Mesendoderm (in vitro differentiated cells): ENCODE results near the gene LITAF.
"Not testable (repeated sequence)": the region's sequence is repeated elsewhere in the genome, so short reads cannot be mapped to it uniquely, and the experiment has no call there.

ENCODE experiments used
- DNase-seq: peaks from one replicate; pipeline ENCODE4 v3.0.0; 2013
- H2AK5ac ChIP-seq: 2 replicates; pipeline ENCODE4 v1.6.1; 2013; ENCODE audit warnings: low read length, inconsistent platforms
- H2BK120ac ChIP-seq: 2 replicates; pipeline ENCODE4 v1.6.1; 2013; ENCODE audit warnings: low read depth, mild to moderate bottlenecking, low read length, moderate library complexity, mixed read lengths
- H2BK15ac ChIP-seq: replicated peaks from 2 replicates; pipeline ENCODE4 v1.6.1; 2013; ENCODE audit warnings: low read depth, mild to moderate bottlenecking, moderate library complexity
- H2BK5ac ChIP-seq: 2 replicates; pipeline ENCODE4 v1.6.1; 2013; ENCODE audit warnings: low read length, inconsistent platforms
- H3K18ac ChIP-seq: 2 replicates; pipeline ENCODE4 v1.6.1; 2013; ENCODE audit warnings: mild to moderate bottlenecking, low read length, mixed read lengths
- H3K23ac ChIP-seq: one replicate; pipeline ENCODE4 v1.6.1; 2013; ENCODE audit warnings: low read length
- H3K27ac ChIP-seq: 2 replicates; pipeline ENCODE4 v1.5.1; 2013; ENCODE audit warnings: low read depth, mild to moderate bottlenecking, inconsistent platforms, low read length, moderate library complexity
- H3K27me3 ChIP-seq: 2 replicates; pipeline ENCODE4 v1.6.1; 2013; ENCODE audit warnings: low read length, control low read depth, mild to moderate bottlenecking, inconsistent platforms; ENCODE audit not compliant: insufficient read depth, poor library complexity
- H3K36me3 ChIP-seq: 2 replicates; pipeline ENCODE4 v1.6.1; 2013; ENCODE audit warnings: low read length, inconsistent platforms; ENCODE audit not compliant: control insufficient read depth, insufficient read depth
- H3K4ac ChIP-seq: one replicate; pipeline ENCODE4 v1.6.1; 2013; ENCODE audit warnings: low read depth, mild to moderate bottlenecking, low read length, moderate library complexity
- H3K4me1 ChIP-seq: 2 replicates; pipeline ENCODE4 v1.6.1; 2013; ENCODE audit warnings: low read depth, low read length, inconsistent platforms; ENCODE audit not compliant: control insufficient read depth
- H3K4me2 ChIP-seq: 2 replicates; pipeline ENCODE4 v1.6.1; 2013; ENCODE audit warnings: low read length
- H3K4me3 ChIP-seq: 2 replicates; pipeline ENCODE4 v1.5.1; 2013; ENCODE audit warnings: mild to moderate bottlenecking, low read length
- H3K56ac ChIP-seq: one replicate; pipeline ENCODE4 v1.6.1; 2013; ENCODE audit warnings: low read length
- H3K79me1 ChIP-seq: 2 replicates; pipeline ENCODE4 v1.6.1; 2013; ENCODE audit warnings: low read length, inconsistent platforms
- H3K79me2 ChIP-seq: 2 replicates; pipeline ENCODE4 v1.6.1; 2013; ENCODE audit warnings: mild to moderate bottlenecking, low read length; ENCODE audit not compliant: control insufficient read depth, insufficient read depth
- H3K9ac ChIP-seq: 2 replicates; pipeline ENCODE4 v1.6.1; 2013; ENCODE audit warnings: low read length, inconsistent platforms
- H4K5ac ChIP-seq: one replicate; pipeline ENCODE4 v1.6.1; 2013; ENCODE audit warnings: low read length
- H4K8ac ChIP-seq: one replicate; pipeline ENCODE4 v1.6.1; 2013; ENCODE audit warnings: low read depth, mild to moderate bottlenecking, control low read depth, low read length, moderate library complexity
- WGBS: extraction: QIAGEN DNeasy Blood & Tissue Kit; methylation state at CpG from one replicate; pipeline ENCODE4 v1.1.7; 2013; ENCODE audit warnings: low lambda C conversion rate, missing lambda C conversion rate; ENCODE audit not compliant: insufficient coverage; ENCODE audit errors: extremely low coverage; 5-methylcytosine and 5-hydroxymethylcytosine counted together

The LITAF gene

DNA sequence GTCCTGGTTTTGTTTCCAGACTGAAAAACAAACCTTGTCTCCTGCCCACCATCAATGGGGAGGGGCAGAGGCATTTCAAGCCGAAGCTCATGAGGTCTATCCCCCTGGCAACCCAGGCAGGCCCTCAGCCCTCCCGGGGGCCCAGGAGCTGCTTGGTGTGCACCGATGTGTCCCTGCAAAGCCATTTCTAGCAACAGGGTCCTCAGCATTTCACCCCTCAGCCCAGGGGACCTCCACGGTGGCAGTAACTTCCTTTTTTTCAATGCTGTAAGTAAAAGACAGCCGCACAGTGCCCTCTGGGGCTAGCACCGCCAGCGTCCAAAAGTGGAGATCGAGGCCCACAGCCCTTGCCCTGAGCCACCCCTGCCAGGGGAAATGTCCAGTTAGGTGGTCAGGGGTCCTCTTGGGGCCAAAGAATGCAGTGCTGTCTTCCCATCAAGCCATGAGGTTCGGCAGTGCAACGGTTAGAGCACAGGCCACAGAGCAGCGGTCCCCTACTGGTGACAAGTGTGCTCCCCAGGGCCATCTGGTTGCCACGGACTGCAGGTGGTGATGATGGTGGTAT, 79.9 kb downstream of the LITAF start:
- Histone ChIP-seq H2BK120ac (no peak overlapping the region), H4K5ac (no peak overlapping the region), H3K79me2 (no peaks in the 10 kb centered on the region), H3K4me3 (no peak overlapping the region), H3K4me2 (no peak overlapping the region), H3K9ac (no peak overlapping the region), H3K18ac (no peak overlapping the region), H3K27me3 (no peaks in the 10 kb centered on the region), H3K4ac (no peak overlapping the region), H4K8ac (no peak overlapping the region), H3K23ac (no peak overlapping the region), H2BK15ac (no peak overlapping the region), H3K56ac (no peak overlapping the region), H3K4me1 (no peaks in the 10 kb centered on the region), H3K27ac (no peak overlapping the region), H2BK5ac (no peak overlapping the region), H3K36me3 (no peaks in the 10 kb centered on the region), H3K79me1 (no peaks in the 10 kb centered on the region), H2AK5ac (no peak overlapping the region)
- WGBS: no CpG with 5 or more reads among the region's 12 CpGs
- DNase-seq: no peak

DNA sequence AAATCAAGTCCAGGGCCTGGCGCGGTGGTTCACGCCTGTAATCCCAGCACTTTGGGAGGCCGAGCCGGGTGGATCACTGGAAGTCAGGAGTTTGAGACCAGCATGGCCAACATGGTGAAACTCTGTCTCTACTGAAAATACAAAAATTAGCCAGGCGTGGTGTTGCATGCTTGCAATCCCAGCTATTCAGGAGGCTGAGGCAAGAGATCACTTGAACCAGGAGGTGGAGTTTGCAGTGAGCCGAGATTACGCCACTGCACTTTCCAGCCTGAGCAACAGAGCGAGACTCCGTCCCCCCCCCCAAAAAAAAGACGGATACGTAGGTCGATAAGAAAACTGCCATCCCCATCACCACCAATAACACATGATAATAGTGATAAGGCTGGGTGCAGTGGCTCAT, 82.5 kb downstream of the LITAF start:
- not testable (repeated sequence) for H3K79me1 ChIP-seq, H3K4me2 ChIP-seq, H2BK15ac ChIP-seq, H3K79me2 ChIP-seq, H2AK5ac ChIP-seq, H2BK5ac ChIP-seq, H2BK120ac ChIP-seq, H3K4me1 ChIP-seq, H3K56ac ChIP-seq, H3K27ac ChIP-seq, H3K27me3 ChIP-seq, H3K4me3 ChIP-seq, H3K36me3 ChIP-seq, H4K8ac ChIP-seq, H3K9ac ChIP-seq, H3K23ac ChIP-seq, H3K18ac ChIP-seq, H3K4ac ChIP-seq, DNase-seq, H4K5ac ChIP-seq
- WGBS: no CpG with 5 or more reads among the region's 13 CpGs

DNA sequence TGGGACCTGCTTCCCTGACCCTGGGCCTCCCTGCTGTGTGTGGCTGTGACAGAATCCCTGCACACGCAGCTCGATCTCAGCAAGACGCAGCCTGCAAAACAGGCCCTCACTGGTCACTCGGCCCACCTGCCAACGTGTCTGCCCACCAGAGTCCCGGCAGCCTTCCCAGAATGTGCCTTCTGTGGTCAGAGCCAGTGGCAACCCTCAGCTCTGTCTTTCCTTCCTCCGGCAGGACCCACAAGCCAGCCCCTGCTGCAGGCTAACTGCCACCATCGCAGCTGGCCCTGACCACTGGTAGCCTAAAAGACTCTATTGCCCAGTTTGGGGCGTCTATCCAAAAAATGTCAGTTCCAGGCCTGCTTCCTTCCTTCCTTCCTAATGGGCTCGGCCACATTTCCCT, 83.2 kb downstream of the LITAF start:
- Histone ChIP-seq H2BK5ac (no peak overlapping the region), H3K18ac (no peak overlapping the region), H3K36me3 (no peaks in the 10 kb centered on the region), H2BK120ac (no peak overlapping the region), H4K8ac (no peak overlapping the region), H3K79me1 (no peaks in the 10 kb centered on the region), H2AK5ac (no peak overlapping the region), H4K5ac (no peak overlapping the region), H3K4me1 (peaks cover 3% of the 10 kb centered on the region), H3K79me2 (no peaks in the 10 kb centered on the region), H3K23ac (no peak overlapping the region), H3K56ac (peak overlapping the region; percentile 27), H3K4ac (no peak overlapping the region), H2BK15ac (no peak overlapping the region), H3K27ac (no peak overlapping the region), H3K27me3 (no peaks in the 10 kb centered on the region), H3K4me2 (no peak overlapping the region), H3K4me3 (no peak overlapping the region), H3K9ac (no peak overlapping the region)
- DNase-seq: no peak
- no CpG with 5 or more reads among the region's 10 CpGs for WGBS

DNA sequence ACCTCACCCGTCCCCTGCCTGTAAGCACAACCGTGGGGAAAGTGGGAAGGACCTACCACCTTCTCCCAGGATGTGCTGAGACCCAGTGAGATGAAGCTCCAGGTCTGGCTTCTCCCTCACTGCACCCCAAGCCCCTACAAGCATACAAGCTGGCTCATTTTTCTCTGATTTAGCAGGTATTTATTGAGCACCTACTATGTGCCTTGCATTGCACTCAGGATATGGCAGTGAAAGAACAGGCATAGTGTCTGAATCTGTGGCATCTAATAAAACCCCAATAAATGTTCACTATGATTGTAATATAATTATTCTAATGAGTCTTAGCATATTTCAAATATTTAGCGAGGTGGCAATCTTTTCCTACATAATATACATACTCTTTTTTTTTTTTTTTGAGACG, 84.5 kb downstream of the LITAF start:
- no peaks in the 10 kb centered on the region for H3K27me3 ChIP-seq
- H2AK5ac ChIP-seq: no peak overlapping the region

DNA sequence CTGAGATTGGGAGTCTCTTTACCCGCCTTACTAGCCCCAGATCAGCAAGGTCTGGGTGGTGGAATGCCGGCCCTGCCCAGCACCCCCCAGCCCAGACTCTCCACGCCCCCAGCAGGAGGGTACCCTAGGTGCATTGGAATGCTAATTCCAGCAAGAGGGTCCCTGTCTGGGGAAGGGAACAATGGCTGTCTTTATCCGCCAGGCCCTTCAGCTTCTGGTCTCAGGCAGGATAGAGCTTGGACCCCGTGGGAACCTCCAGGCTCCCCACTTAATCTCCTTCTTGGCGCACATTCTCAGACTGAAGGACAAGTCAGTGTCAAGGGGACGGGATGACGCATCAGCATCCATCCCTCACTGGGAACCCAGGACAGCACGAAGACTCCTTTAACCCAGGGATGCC, 85.1 kb downstream of the LITAF start:
- Histone ChIP-seq H2AK5ac (no peak overlapping the region), H3K79me1 (no peaks in the 10 kb centered on the region), H3K27ac (no peak overlapping the region), H3K56ac (peak overlapping the region; percentile 73), H3K79me2 (no peaks in the 10 kb centered on the region), H3K27me3 (no peaks in the 10 kb centered on the region), H3K9ac (peak overlapping the region; percentile 14), H3K36me3 (no peaks in the 10 kb centered on the region), H3K4me1 (peaks cover 7% of the 10 kb centered on the region), H2BK5ac (no peak overlapping the region), H2BK15ac (no peak overlapping the region), H3K4me2 (no peak overlapping the region), H4K8ac (no peak overlapping the region), H3K4me3 (no peak overlapping the region), H3K18ac (no peak overlapping the region), H2BK120ac (no peak overlapping the region), H4K5ac (no peak overlapping the region), H3K4ac (no peak overlapping the region), H3K23ac (no peak overlapping the region)
- DNase-seq: peak; percentile 78
- WGBS: no CpG with 5 or more reads among the region's 9 CpGs

More for the DNA sequence above, 84.5 kb downstream of the LITAF start:
- Histone ChIP-seq H2BK5ac (peak overlapping the region; percentile 21), H4K8ac (no peak overlapping the region), H3K4me1 (peaks cover 5% of the 10 kb centered on the region), H3K79me1 (no peaks in the 10 kb centered on the region), H2BK120ac (no peak overlapping the region), H3K27ac (no peak overlapping the region), H3K4me3 (no peak overlapping the region), H4K5ac (no peak overlapping the region), H3K79me2 (no peaks in the 10 kb centered on the region), H3K18ac (no peak overlapping the region), H3K56ac (peak overlapping the region; percentile 73), H3K9ac (no peak overlapping the region), H3K36me3 (no peaks in the 10 kb centered on the region), H3K4ac (no peak overlapping the region), H2BK15ac (no peak overlapping the region), H3K4me2 (no peak overlapping the region), H3K23ac (no peak overlapping the region)
- no CpG with 5 or more reads among the region's 4 CpGs for WGBS
- no peak for DNase-seq

DNA sequence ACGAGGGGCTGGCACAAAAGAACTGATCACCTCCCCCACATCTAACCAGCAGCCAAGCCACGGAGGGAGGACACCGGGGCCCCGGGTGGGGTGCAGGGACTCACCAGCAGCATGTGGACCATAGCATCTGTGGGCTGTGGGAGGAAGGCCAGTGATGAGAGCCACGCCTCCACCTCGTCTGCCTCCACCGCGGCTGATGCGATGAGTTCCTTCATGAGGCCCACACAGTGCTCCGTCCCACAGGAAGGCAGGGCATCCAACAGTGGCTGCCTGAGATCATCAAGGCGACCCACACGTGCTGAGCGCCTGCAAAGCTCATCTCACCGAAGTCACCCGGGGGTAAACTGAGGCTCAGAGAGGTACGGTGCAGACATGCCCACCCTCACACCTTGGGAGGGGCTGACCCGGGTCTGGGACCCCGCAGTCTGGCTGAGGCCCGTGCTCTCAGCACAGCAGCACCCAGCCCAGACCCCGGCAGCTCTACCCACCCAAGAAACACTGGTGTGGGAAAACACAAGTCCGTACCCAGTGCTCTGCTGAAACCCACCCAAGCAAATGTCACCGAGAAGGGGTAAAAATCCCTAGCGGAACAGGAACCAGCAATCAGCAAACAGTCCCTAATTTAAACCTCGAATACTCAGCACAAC, 85.9 kb downstream of the LITAF start:
- no peak overlapping the region for H3K27ac ChIP-seq
- H4K8ac ChIP-seq: no peak overlapping the region
- WGBS: no CpG with 5 or more reads among the region's 24 CpGs
- no peak overlapping the region for H2BK120ac ChIP-seq
- H4K5ac ChIP-seq: peak overlapping the region; percentile 37
- H3K36me3 ChIP-seq: no peaks in the 10 kb centered on the region
- peak overlapping the region; percentile 73 for H3K56ac ChIP-seq
- DNase-seq: no peak
- H3K4me1 ChIP-seq: peaks cover 7% of the 10 kb centered on the region
- peak overlapping the region; percentile 54 for H2AK5ac ChIP-seq
- H3K79me1 ChIP-seq: no peaks in the 10 kb centered on the region
- no peak overlapping the region for H3K4ac ChIP-seq
- no peak overlapping the region for H3K23ac ChIP-seq
- peak overlapping the region; percentile 16 for H3K9ac ChIP-seq
- no peaks in the 10 kb centered on the region for H3K79me2 ChIP-seq
- H3K4me3 ChIP-seq: no peak overlapping the region
- H3K18ac ChIP-seq: no peak overlapping the region
- no peak overlapping the region for H3K4me2 ChIP-seq
- no peak overlapping the region for H2BK5ac ChIP-seq
- no peak overlapping the region for H2BK15ac ChIP-seq
- H3K27me3 ChIP-seq: no peaks in the 10 kb centered on the region
